ENCODE measurements around the gene RHOBTB3. TPM values are rescaled to one million over a fixed set of nuclear protein-coding genes. Genes with fewer than 3 reads are reported as not detected.

Gene RHOBTB3
- total RNA-seq, 1 donor from 2014 or later, result 79.7 TPM

DNA sequence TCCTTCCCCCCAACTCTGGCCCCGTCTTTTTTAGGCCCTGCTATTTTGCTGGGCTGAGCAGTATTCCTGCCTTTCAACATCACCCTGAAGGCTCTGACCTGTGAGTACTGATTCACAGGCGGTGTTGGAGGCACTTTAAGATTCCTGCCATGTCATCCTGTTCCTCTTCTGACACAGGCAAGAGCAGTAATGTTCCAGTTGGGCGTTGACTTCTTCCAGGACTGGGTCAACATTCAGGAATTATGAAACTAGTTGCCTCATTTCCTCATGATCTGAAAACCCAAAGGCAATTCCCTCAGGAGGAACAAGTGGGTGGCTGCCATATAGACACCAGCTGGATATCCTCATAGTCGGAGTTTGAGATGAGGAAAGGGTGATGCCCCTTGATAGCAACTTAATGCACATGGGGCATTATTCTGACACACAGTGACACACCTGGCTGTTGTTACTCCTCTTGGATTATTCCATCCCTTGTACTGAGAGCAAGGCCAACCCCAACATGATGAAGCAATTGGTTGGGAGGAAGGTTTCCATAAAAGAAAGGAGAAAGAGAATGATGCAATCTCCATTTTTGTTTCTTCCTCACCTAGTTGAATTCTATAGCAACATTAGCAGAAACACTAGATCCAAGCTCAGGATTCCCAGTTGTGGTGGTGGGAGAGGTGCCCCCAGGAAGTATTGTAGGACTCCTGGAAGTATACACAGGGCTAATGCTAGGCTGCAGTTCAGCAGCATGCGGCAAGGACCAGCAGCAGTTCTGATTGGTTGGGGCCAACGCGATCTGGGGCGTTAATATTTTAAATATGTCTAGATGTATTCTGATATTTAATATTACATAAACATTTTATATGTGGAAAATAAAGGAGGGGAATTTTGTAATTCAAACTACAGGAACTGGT lies 111.0 kb downstream of the RHOBTB3 start:
- Histone ChIP-seq H3K36me3 (no peaks in the 10 kb centered on the region), H3K9me3 (replicated peaks) (no peaks in the 10 kb centered on the region), H3K4me3 (no peak overlapping the region), H3K27me3 (ENCODE audit: low read depth) (no peaks in the 10 kb centered on the region), H3K27ac (replicated peaks) (peak overlapping the region; percentile 65), H3K4me1 (peaks cover 21% of the 10 kb centered on the region)
- intact Hi-C loops (cut with micrococcal nuclease), result no loop called here
- TF ChIP-seq, protein P1, sequence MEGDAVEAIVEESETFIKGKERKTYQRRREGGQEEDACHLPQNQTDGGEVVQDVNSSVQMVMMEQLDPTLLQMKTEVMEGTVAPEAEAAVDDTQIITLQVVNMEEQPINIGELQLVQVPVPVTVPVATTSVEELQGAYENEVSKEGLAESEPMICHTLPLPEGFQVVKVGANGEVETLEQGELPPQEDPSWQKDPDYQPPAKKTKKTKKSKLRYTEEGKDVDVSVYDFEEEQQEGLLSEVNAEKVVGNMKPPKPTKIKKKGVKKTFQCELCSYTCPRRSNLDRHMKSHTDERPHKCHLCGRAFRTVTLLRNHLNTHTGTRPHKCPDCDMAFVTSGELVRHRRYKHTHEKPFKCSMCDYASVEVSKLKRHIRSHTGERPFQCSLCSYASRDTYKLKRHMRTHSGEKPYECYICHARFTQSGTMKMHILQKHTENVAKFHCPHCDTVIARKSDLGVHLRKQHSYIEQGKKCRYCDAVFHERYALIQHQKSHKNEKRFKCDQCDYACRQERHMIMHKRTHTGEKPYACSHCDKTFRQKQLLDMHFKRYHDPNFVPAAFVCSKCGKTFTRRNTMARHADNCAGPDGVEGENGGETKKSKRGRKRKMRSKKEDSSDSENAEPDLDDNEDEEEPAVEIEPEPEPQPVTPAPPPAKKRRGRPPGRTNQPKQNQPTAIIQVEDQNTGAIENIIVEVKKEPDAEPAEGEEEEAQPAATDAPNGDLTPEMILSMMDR (IDR thresholded peaks at IDR 0.05; ENCODE audit: borderline replicate concordance), result no peak
- no peak for DNase-seq

DNA sequence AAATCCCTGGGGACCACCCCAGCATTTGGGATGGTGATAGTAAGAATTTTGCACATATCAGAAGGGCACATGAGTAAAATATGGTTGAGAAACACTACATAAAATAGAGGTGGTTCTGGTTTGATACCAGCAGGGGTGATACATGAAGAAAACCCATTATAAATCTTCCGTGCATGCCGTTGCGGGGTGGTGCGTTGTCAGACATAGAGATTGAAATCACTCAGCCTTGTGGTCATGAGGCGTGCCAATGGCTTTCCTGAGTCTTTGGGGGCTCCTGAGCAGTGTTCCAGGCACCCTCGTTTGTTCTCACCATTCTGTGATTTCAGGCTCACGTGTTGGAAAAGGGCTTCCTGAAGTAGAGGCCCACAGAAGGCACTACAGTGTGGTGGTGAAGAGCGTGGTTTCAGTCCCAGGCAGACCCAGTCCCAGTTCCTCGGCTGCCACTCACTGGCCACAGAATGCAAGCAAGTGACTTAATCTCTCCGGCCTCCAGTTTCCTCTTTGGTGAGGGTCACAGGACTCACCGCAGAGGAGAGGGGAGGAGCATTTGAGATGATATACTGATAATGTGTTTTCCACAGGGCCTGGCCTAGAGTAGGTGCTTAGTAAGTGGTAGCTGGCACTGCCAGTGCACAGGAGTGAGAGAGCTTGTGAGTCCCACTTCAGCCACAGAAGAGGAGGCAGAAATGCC lies 111.9 kb downstream of the RHOBTB3 start:
- Histone ChIP-seq H3K9me3 (replicated peaks) (no peaks in the 10 kb centered on the region), H3K4me1 (peaks cover 21% of the 10 kb centered on the region), H3K36me3 (no peaks in the 10 kb centered on the region)

DNA sequence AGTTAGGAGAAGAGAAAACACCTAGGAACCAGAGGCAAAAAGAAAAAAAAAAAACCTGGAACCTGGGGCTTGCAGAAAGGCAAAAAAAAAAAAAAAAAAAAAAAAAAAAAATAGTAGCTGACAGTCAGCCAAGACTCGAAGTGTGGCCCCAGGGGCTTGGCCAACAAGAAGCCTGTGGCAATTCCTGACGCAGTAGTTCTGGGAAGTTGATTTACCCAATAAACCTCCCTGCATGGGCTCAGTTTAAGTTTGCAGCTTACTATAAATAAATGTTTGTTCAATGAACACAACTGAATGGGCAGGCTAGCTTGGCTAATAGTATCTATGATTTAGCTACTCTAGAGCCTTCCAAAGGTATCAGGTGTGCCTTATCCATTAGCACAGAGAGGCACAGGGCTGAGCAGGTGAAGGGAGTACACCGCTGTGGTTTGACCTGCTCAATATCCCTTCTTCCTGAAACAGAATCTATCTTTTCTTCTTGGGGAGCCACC lies 112.6 kb downstream of the RHOBTB3 start:
- Histone ChIP-seq H3K36me3 (no peaks in the 10 kb centered on the region), H3K9me3 (replicated peaks) (no peaks in the 10 kb centered on the region), H3K4me1 (peaks cover 27% of the 10 kb centered on the region), H3K27me3 (ENCODE audit: low read depth) (no peaks in the 10 kb centered on the region), H3K27ac (replicated peaks) (peak overlapping the region; percentile 65), H3K4me3 (no peak overlapping the region)
- TF ChIP-seq, protein P1 (IDR thresholded peaks at IDR 0.05; ENCODE audit: borderline replicate concordance), result no peak
- no peak for DNase-seq
- intact Hi-C loops (cut with micrococcal nuclease), result no loop called here

More for the DNA sequence above, 111.9 kb downstream of the RHOBTB3 start:
- no peak overlapping the region for H3K4me3 ChIP-seq
- TF ChIP-seq, protein P1 (IDR thresholded peaks at IDR 0.05; ENCODE audit: borderline replicate concordance), result peak; percentile 40
- intact Hi-C loops (cut with micrococcal nuclease), result no loop called here
- H3K27me3 ChIP-seq (ENCODE audit: low read depth), result no peaks in the 10 kb centered on the region
- peak; percentile 59 for DNase-seq
- H3K27ac ChIP-seq (replicated peaks), result peak overlapping the region; percentile 65

DNA sequence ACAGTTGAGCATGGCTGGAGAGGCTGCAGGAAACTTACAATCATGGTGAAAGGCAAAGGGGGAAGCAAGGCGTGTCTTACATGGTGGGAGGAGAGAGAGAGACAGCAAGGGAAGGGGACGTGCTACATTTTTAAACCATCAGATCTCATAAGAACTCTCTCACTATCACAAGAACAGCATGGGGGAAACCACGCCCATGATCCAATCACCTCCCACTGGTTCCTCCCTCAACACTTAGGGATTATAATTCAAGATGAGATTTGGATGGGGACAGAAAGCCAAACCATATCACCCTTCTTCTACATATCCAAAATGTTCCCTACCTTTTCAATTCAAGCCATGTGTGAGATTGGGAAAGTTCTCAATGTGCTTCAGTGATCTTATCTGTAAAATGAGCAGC lies 114.3 kb downstream of the RHOBTB3 start:
- Histone ChIP-seq H3K27ac (replicated peaks) (no peak overlapping the region), H3K36me3 (no peaks in the 10 kb centered on the region), H3K4me1 (peaks cover 31% of the 10 kb centered on the region), H3K27me3 (ENCODE audit: low read depth) (no peaks in the 10 kb centered on the region), H3K9me3 (replicated peaks) (no peaks in the 10 kb centered on the region), H3K4me3 (no peak overlapping the region)
- intact Hi-C loops (cut with micrococcal nuclease), result loop anchor here (5.0 kb wide), 2 partner anchors 183 to 203 kb away; no protein-coding TSS in a partner anchor
- TF ChIP-seq, protein P1 (IDR thresholded peaks at IDR 0.05; ENCODE audit: borderline replicate concordance), result no peak
- no peak for DNase-seq

Other genes with a start within 250 kb of the RHOBTB3 start
- gene SKIC3, start 176.4 kb upstream of the RHOBTB3 start, total RNA-seq, result 62.0 TPM
- 3.7 TPM for gene ARSK, start 176.2 kb upstream of the RHOBTB3 start, total RNA-seq
- gene GPR150, start 111.2 kb upstream of the RHOBTB3 start, total RNA-seq, result 0.14 TPM
- gene RFESD, start 84.6 kb upstream of the RHOBTB3 start, total RNA-seq, result 2.8 TPM
- gene SPATA9, start 48.3 kb upstream of the RHOBTB3 start, total RNA-seq, result not detected
- gene GLRX, start 91.4 kb downstream of the RHOBTB3 start, total RNA-seq, result 139 TPM
- 21.0 TPM for gene ELL2, start 230.5 kb downstream of the RHOBTB3 start, total RNA-seq

Measured in left ventricle myocardium inferior (tissue), 1 donor.